IMR-90 (cell line): Measurements from ENCODE around the gene GNB1L. TPM values are rescaled to one million over a fixed set of nuclear protein-coding genes. Genes with fewer than 3 reads are reported as not detected.

ENCODE experiments used
- ATAC-seq: fragments of 200-7000 bp; cut with Tn5 transposase; 2 replicates; pipeline ENCODE4 v1.9.1; 2020; ENCODE audit warnings: low read depth, mild to moderate bottlenecking, moderate library complexity
- BruUV-seq: library from RNA; stranded (reverse); fragments of 400-500 nt; replicated peaks from 2 replicates; lab custom pipeline; 2021; lab: Mats Ljungman, UMichigan
- CTCF ChIA-PET: fragments of 300-600 bp; formaldehyde crosslinking; extraction: SDS; loops from one replicate; lab custom pipeline; 2021; ENCODE audit warnings: antibody characterized with exemption; lab: Yijun Ruan, JAX
- POLR2A ChIA-PET: fragments of 300-600 bp; sonication (Branson Sonifier 250); formaldehyde crosslinking; loops from one replicate; lab custom pipeline; 2022; ENCODE audit warnings: antibody characterized with exemption; ENCODE audit not compliant: unreplicated experiment; lab: Charles Lee
- DNase-seq: peaks from one replicate; pipeline ENCODE4 v3.0.0; 2013
- H2AFZ ChIP-seq: replicated peaks from 2 replicates; pipeline ENCODE3; 2013; ENCODE audit warnings: low read length, mild to moderate bottlenecking; ENCODE audit not compliant: poor library complexity
- H2AK5ac ChIP-seq: 2 replicates; pipeline ENCODE4 v1.6.1; 2013; ENCODE audit warnings: low read depth, low read length, inconsistent platforms
- H2AK9ac ChIP-seq: replicated peaks from 2 replicates; pipeline ENCODE3; 2013; ENCODE audit warnings: mild to moderate bottlenecking, low read depth, low read length, moderate library complexity; ENCODE audit not compliant: poor library complexity
- H2BK120ac ChIP-seq: 2 replicates; pipeline ENCODE4 v1.6.1; 2013; ENCODE audit warnings: low read depth, low read length, inconsistent platforms
- H2BK15ac ChIP-seq: 3 replicates; pipeline ENCODE4 v1.6.1; 2013; ENCODE audit warnings: low read depth, low read length, inconsistent platforms
- H2BK20ac ChIP-seq: 2 replicates; pipeline ENCODE4 v1.6.1; 2013; ENCODE audit warnings: low read depth, mild to moderate bottlenecking, inconsistent platforms, low read length, moderate library complexity
- H2BK5ac ChIP-seq: 2 replicates; pipeline ENCODE4 v1.6.1; 2013; ENCODE audit warnings: mild to moderate bottlenecking, low read depth, low read length, inconsistent platforms; ENCODE audit not compliant: poor library complexity, severe bottlenecking
- H3K14ac ChIP-seq: replicated peaks from 2 replicates; pipeline ENCODE4 v1.6.1; 2013; ENCODE audit warnings: low read depth, low read length, inconsistent platforms
- H3K18ac ChIP-seq: 2 replicates; pipeline ENCODE4 v1.6.1; 2013; ENCODE audit warnings: low read depth, low read length, control low read depth
- H3K23ac ChIP-seq: 2 replicates; pipeline ENCODE4 v1.6.1; 2013; ENCODE audit warnings: low read depth, low read length, inconsistent platforms
- H3K27ac ChIP-seq: 2 replicates; pipeline ENCODE4 v1.5.1; 2013; ENCODE audit warnings: mild to moderate bottlenecking, control low read depth, low read length; ENCODE audit not compliant: insufficient read depth
- H3K27me3 ChIP-seq: 2 replicates; pipeline ENCODE4 v1.6.1; 2013; ENCODE audit warnings: low read length; ENCODE audit not compliant: control insufficient read depth, insufficient read depth
- H3K36me3 ChIP-seq: 2 replicates; pipeline ENCODE4 v1.6.1; 2013; ENCODE audit warnings: low read length, mixed read lengths; ENCODE audit not compliant: control insufficient read depth, insufficient read depth
- H3K4ac ChIP-seq: 2 replicates; pipeline ENCODE4 v1.6.1; 2013; ENCODE audit warnings: low read depth, low read length, inconsistent platforms
- H3K4me1 ChIP-seq: 2 replicates; pipeline ENCODE4 v1.6.1; 2013; ENCODE audit warnings: low read length, mixed read lengths; ENCODE audit not compliant: control insufficient read depth, insufficient read depth
- H3K4me2 ChIP-seq: 2 replicates; pipeline ENCODE4 v1.6.1; 2013; ENCODE audit warnings: low read depth, mild to moderate bottlenecking, control low read depth, low read length, moderate library complexity
- H3K4me3 ChIP-seq: 2 replicates; pipeline ENCODE4 v1.5.1; 2013; ENCODE audit warnings: low read depth, mild to moderate bottlenecking, control low read depth, low read length, moderate library complexity; ENCODE audit not compliant: insufficient read depth
- H3K56ac ChIP-seq: 2 replicates; pipeline ENCODE4 v1.6.1; 2013; ENCODE audit warnings: low read length, inconsistent platforms; ENCODE audit not compliant: insufficient read depth; ENCODE audit errors: extremely low read depth
- H3K79me1 ChIP-seq, 2 experiments: 2 replicates each; pipeline ENCODE4 v1.6.1; 2013; ENCODE audit warnings: low read length in 2 of 2, inconsistent platforms in 1 of 2, low read depth in 1 of 2
- H3K9ac ChIP-seq: 2 replicates; pipeline ENCODE4 v1.6.1; 2013; ENCODE audit warnings: low read depth, low read length, control low read depth
- H3K9me1 ChIP-seq: 2 replicates; pipeline ENCODE4 v1.6.1; 2013; ENCODE audit warnings: low read length, inconsistent platforms; ENCODE audit not compliant: insufficient read depth
- H3K9me3 ChIP-seq: 2 replicates; pipeline ENCODE4 v1.6.1; 2013; ENCODE audit warnings: low read length; ENCODE audit not compliant: control insufficient read depth, insufficient read depth
- H4K20me1 ChIP-seq: 2 replicates; pipeline ENCODE4 v1.6.1; 2013; ENCODE audit warnings: low read length, inconsistent platforms; ENCODE audit not compliant: insufficient read depth
- H4K5ac ChIP-seq: 2 replicates; pipeline ENCODE4 v1.6.1; 2013; ENCODE audit warnings: mild to moderate bottlenecking, low read depth, low read length, control low read depth
- H4K8ac ChIP-seq, 2 experiments: 2 replicates each; pipeline ENCODE4 v1.6.1; 2013; ENCODE audit warnings: low read depth in 2 of 2, low read length in 2 of 2, control low read depth in 1 of 2, inconsistent platforms in 1 of 2
- H4K91ac ChIP-seq: 2 replicates; pipeline ENCODE4 v1.6.1; 2013; ENCODE audit warnings: low read depth, low read length, inconsistent platforms; ENCODE audit not compliant: insufficient read depth
- BHLHE40 ChIP-seq: fragments of 150-350 bp; IDR thresholded peaks from 2 replicates; pipeline ENCODE4 v1.6.1; 2016; ENCODE audit warnings: mild to moderate bottlenecking, low read depth, low read length
- CEBPB ChIP-seq: IDR thresholded peaks from 2 replicates; pipeline ENCODE4 v1.6.1; 2012; ENCODE audit warnings: low read depth, low read length, improper control_type of control experiment
- FOS ChIP-seq: fragments of 150-350 bp; IDR thresholded peaks from 2 replicates; pipeline ENCODE4 v1.6.1; 2016; ENCODE audit warnings: low read depth, low read length
- MAFK ChIP-seq: IDR thresholded peaks from 2 replicates; pipeline ENCODE4 v1.6.1; 2012; ENCODE audit warnings: low read depth, low read length, improper control_type of control experiment
- RCOR1 ChIP-seq: IDR thresholded peaks from 2 replicates; pipeline ENCODE4 v1.6.1; 2012; ENCODE audit warnings: mild to moderate bottlenecking, low read length, improper control_type of control experiment; ENCODE audit not compliant: insufficient replicate concordance
- RFX5 ChIP-seq: IDR thresholded peaks from 2 replicates; pipeline ENCODE4 v1.8.0; 2012; ENCODE audit warnings: low read depth, mild to moderate bottlenecking, low read length, moderate library complexity
- SMC3 ChIP-seq: fragments of 150-350 bp; IDR thresholded peaks from 2 replicates; pipeline ENCODE4 v1.6.1; 2016; ENCODE audit warnings: low read depth, mild to moderate bottlenecking, antibody characterized with exemption, low read length, moderate library complexity
- USF2 ChIP-seq: fragments of 150-350 bp; IDR thresholded peaks from 2 replicates; pipeline ENCODE4 v1.6.1; 2017; ENCODE audit warnings: mild to moderate bottlenecking, antibody characterized with exemption, low read length, low read depth
- WGBS, 2 experiments: methylation state at CpG; one replicate each; pipeline versions ENCODE4 v1.1.5 to v1.1.7; 2013; ENCODE audit warnings: missing lambda C conversion rate in 2 of 2; ENCODE audit not compliant: insufficient read length in 1 of 2; ENCODE audit errors: extremely low coverage in 2 of 2; 5-methylcytosine and 5-hydroxymethylcytosine counted together
- dilution Hi-C: fragments of 300-500 bp; cut with HindIII; formaldehyde crosslinking; loops from one replicate; pipeline ENCODE4 v1.14.3; 2018; ENCODE audit warnings: low sequenced_read_pairs; ENCODE audit not compliant: unreplicated experiment
- in situ Hi-C: fragments of 300-500 bp; cut with MboI; formaldehyde crosslinking; loops from 3 replicates; pipeline ENCODE4 v1.14.3; 2019; ENCODE audit warnings: low sequenced_read_pairs, inconsistent platforms, mixed read lengths
- intact Hi-C: fragments of 100-400 bp; cut with micrococcal nuclease; formaldehyde crosslinking; loops from 2 replicates; pipeline ENCODE4 v1.10.0; 2022
- polyA plus RNA-seq, 3 experiments: library from polyadenylated mRNA; depleted of rRNA; stranded (reverse); fragments of >200 nt; gene quantifications; 2 replicates each; pipeline ENCODE4 v1.2.3, GENCODE V29; 2012; ENCODE audit warnings: low replicate concordance in 1 of 3
- total RNA-seq: library from RNA; depleted of rRNA; stranded (reverse); fragments of >200 nt; gene quantifications from 2 replicates; pipeline ENCODE4 v1.2.3, GENCODE V29; 2012

GNB1L gene
- total and polyA plus RNA-seq, 2 of the 4 experiments (the other 2 are of a cell fraction) = 2.5 to 4.4 TPM

- no peak for TF ChIP-seq MAFK
- no peak for TF ChIP-seq RFX5
- no peak for TF ChIP-seq USF2
Measured at GRCh38 chr22:19874307-19875060, 19.8 kb upstream of the GNB1L start (continued).

GRCh38 chr22:19873960-19874306 lies 19.3 kb upstream of the GNB1L start:
- Histone ChIP-seq H4K20me1 (no peaks in the 10 kb centered on the region), H3K14ac (no peak overlapping the region), H3K79me1 (peaks cover 4 to 17% of the 10 kb centered on the region in 2 experiments; a peak in 2 of 4 replicates), H3K9me1 (peaks cover 15% of the 10 kb centered on the region), H2AK5ac (no peak overlapping the region), H4K8ac (no peak overlapping the region), H3K18ac (no peak overlapping the region), H2BK15ac (no peak overlapping the region; the same call in 2 of the 3 replicates), H4K5ac (no peak overlapping the region), H2BK20ac (no peak overlapping the region), H3K9ac (no peak overlapping the region), H3K36me3 (peaks cover 1% of the 10 kb centered on the region; the same call in 1 of the 2 replicates), H3K56ac (no peak overlapping the region), H3K4me3 (no peak overlapping the region), H3K4me2 (no peak overlapping the region), H3K23ac (no peak overlapping the region), H3K27ac (no peak overlapping the region), H3K4me1 (peaks cover 16% of the 10 kb centered on the region), H2AK9ac (peak overlapping the region; percentile 42), H2AFZ (no peak overlapping the region), H3K4ac (no peak overlapping the region), H2BK5ac (no peak overlapping the region), H4K91ac (no peak overlapping the region), H3K9me3 (no peaks in the 10 kb centered on the region), H3K27me3 (no peaks in the 10 kb centered on the region), H2BK120ac (no peak overlapping the region)
- no peak for DNase-seq
- ATAC-seq = no peak
- dilution Hi-C loops (no loop called here), intact Hi-C loops (no loop called here), in situ Hi-C loops (no loop called here)
- ChIA-PET POLR2A (no interaction called here), CTCF (no interaction called here)
- BruUV-seq = no TSS peak
- WGBS, 2 experiments = 89% methylated on average over 3 of the region's 7 CpGs; no CpG with 5 or more reads in 1 of the 2 experiments
- TF ChIP-seq FOS (no peak), BHLHE40 (no peak), CEBPB (no peak), SMC3 (no peak), RCOR1 (no peak), RFX5 (no peak)
